Activated CD8-positive, alpha-beta memory T cell treated with anti-CD3 and anti-CD28 coated beads for 24 hours (primary cell): ENCODE measurements around the gene ATXN7.

Experiments
- DNase-seq: peaks from one replicate; pipeline ENCODE4 v3.0.0-alpha.2; 2020

The ATXN7 gene

GRCh38 chr3:63905731-63906620 is 42.3 kb downstream of the ATXN7 start:
- no peak for DNase-seq

- DNase-seq, result no peak
These were observed 44.5 kb downstream of the ATXN7 start for GRCh38 chr3:63908081-63908736.

GRCh38 chr3:63908776-63909175 is 45.1 kb downstream of the ATXN7 start:
- no peak for DNase-seq

DNA sequence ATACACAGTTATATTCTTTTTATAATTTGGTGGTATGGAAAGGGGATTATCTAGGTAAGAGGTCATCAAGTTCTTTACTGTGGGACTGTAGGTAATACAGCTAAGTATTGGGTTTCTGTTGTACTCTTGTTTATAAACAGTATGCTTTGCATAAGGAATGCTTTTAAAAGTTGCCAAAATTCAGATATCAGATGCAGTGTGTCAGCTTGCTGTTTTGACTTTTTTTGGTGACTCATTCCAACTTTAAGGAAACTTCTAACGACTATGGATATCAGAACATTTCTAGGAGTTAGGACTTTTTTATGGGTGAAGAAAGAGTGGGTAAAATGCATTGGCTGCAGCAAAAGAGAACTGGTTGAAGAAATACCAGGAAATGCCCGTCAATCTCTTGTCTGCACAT is 45.8 kb downstream of the ATXN7 start:
- DNase-seq, result no peak

DNA sequence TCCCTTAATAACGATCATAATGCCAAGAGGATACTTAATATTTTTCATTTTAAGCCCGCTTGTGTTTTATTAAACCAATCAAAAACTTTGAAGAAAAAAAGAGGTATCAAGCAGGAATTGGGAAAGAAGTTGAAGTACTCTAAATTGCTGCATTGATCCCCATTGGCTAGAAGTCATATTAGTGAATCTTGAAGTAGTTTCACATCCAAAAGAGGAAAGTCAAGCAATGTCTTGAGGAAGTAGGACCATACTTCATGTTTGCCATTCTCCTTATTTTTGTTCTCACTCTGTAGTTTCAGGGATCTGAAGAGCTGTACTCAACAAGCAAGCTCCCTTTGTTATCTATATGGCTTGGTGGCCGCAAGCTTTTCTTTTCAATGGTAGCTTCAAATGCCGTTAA is 46.3 kb downstream of the ATXN7 start:
- DNase-seq, result no peak

DNA sequence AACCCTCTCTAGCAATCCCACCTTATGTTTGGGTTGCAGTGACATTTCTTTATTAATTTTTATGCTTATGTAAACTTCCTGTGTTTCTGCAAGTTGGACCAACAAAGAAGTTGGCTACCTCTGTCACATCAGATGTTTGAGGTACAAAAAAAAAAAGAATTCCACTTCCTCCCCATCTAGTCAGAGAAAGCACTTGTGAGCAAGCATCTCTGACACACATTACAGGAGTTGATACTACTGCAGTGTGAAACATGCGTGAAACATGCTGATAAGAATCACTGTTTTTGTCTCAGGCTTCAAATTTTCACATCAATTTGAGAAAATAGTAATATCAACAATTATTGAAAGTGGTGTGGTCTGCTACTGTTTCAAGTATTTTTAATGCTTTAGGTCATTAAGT is 47.2 kb downstream of the ATXN7 start:
- no peak for DNase-seq

- no peak for DNase-seq
These were observed 47.8 kb downstream of the ATXN7 start for GRCh38 chr3:63911509-63911872.

DNA sequence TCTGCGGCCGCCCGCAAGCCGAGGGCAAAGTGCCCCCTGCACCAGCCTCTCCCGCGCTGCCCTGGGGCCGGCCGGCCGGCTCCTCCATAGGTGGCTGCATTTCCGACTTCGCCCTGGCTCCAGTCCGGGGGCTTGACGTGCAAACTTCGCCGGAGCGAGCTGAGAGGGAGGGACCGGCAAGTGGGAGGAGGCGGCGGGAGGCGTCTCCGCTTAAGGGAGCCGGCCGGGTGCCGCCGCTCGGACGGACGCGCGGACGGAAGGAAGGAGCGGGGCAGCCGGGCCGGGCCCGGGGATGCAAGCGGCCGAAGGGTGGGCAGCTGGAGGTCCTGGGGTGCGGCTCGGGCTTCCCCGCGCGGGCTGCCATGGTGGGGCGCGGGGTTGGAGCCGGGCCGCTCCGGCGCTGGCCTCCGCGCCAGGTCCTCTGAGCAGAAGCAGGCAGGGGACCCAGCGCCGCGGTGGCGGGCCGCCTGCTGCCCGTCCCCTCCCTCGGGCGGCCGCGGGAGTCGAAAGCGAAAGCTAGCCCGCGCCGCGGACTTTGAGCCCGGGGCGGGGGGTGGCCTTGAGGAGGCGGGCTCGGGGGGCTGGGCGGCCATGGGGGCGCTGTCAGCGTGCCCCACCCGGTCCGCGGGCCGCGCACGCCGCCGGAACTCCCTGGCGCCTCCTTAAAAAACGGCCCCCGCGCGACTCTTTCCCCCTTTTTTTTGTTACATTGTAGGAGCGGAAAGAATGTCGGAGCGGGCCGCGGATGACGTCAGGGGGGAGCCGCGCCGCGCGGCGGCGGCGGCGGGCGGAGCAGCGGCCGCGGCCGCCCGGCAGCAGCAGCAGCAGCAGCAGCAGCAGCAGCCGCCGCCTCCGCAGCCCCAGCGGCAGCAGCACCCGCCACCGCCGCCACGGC is 48.5 kb downstream of the ATXN7 start, which contains the start of gene SCAANT1:
TSS of gene SCAANT1 (minus strand) at position 511 of the 895 bp plus-strand sequence.
- DNase-seq, result peak; percentile 92

DNA sequence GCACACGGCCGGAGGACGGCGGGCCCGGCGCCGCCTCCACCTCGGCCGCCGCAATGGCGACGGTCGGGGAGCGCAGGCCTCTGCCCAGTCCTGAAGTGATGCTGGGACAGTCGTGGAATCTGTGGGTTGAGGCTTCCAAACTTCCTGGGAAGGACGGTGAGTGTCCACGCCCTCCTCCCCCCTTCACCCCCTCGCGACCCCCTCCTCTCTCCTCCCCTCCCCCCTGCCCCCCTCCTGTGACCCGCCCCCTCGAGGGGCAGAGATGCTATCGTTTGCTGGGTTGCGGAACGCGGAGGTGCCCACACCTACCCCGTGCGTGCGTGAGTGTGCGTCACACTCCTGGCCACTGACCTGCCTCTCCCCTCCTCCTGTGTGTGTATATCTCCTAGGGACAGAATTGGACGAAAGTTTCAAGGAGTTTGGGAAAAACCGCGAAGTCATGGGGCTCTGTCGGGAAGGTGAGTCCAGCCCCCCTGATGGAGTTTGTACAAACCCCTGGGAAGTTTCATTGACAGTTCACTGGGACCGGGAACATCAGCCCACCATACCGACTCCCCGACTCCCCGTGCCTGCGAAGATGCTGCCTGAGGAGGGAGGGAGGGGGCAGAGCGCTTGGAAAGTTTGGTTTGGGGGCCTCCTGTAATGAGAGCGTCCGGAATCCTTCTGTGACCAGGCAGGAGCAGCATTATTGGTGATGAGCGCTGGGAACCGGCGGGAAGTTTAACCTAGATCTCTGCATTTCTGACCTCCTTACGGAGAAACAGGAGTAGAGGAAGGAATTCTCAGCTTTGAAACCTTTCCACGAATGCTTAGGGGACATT is 49.3 kb downstream of the ATXN7 start:
- DNase-seq, result no peak

DNA sequence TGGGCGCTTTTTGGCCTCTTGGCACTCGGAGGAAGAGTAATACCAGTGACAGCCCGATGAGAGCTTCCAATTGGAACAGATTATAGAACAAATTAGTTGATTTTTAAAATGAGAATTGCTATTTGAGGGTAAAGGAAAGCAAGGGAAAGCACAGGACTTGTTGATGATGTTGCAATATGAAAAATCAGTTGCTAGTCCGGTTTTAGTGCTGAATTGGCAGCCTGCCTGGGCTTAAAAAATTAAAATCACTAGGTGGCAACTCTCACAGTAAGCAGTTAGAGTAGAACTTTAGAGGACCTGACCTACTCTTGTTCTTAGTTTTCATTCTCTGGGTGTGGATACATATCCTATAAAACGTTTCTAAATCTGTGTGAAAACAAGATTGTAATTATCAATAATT is 50.6 kb downstream of the ATXN7 start:
- no peak for DNase-seq

DNA sequence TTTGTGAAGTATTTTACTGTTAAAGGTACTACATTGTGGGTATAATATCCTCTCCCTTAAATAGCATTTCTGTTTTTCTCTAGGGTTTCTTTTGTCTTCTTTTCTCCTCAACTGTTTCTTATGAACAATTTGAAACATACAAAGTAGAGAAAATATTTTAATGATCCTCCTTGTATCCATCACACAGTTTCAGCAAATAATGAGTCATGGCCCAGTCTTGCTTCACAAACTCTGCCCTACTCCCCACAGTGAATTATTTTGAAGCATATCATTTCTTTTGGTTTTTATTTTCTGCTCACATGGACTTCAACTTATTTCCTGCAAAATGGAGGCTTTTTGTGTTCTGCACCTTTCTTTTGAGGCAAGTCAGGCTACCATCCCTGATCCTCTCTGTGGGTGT is 54.7 kb downstream of the ATXN7 start:
- no peak for DNase-seq

DNA sequence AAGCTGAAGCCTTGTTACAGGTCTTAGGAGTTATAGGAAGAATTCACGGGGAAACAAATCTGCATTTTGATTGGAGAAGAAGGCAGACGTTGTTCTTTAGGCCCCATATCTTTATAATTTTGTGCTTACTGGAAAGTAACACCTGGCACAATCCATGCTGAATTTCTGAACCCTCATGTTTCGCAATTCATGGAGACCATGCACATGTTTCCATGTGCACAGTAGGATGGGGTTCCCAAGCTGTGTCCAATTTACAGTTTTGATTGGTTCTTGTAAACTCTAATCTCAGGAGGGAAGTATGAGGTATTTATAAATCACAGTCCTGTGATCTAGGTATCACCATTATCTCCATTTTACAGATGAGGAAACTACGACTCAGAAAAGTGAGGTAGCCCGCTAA is 56.3 kb downstream of the ATXN7 start:
- no peak for DNase-seq

- DNase-seq, result no peak
These were observed 58.2 kb downstream of the ATXN7 start for GRCh38 chr3:63921741-63922482.

GRCh38 chr3:63922491-63923199 is 59.0 kb downstream of the ATXN7 start:
- no peak for DNase-seq

- DNase-seq, result no peak
These were observed 62.6 kb downstream of the ATXN7 start for GRCh38 chr3:63926309-63926708.

GRCh38 chr3:63927422-63928280 is 64.0 kb downstream of the ATXN7 start:
- no peak for DNase-seq

DNA sequence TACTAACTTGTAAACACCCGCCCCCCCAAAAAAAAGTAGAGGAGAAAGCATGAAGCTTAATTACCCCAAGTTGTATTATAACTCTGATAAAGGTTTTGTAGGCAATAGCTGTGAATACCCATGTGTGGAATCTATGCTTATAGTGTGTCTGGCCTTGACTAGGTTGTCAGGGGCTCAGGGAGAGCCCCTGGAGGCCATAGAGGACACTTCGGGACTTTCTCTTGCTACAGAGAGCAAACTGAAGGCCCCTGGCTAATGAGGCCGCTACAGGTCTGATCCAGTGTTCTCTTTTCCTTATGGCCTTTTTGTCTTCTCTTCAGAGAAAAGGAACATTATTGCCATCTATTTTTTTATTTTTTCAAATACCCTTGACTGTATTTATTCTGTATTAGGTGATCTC is 67.6 kb downstream of the ATXN7 start:
- no peak for DNase-seq

GRCh38 chr3:63932509-63933212 is 69.0 kb downstream of the ATXN7 start:
- DNase-seq, result no peak

- DNase-seq, result no peak
These were observed 69.8 kb downstream of the ATXN7 start for GRCh38 chr3:63933459-63933858.
